ENCODE data around the gene SPON2.
"Not testable (repeated sequence)": the region's sequence is repeated elsewhere in the genome, so short reads cannot be mapped to it uniquely, and the experiment has no call there.

The SPON2 gene

GRCh38 chr4:1151541-1151940 is 20.8 kb downstream of the SPON2 start:
- DNase-seq (ENCODE audit: low read depth), result no peak

- no peak for DNase-seq (ENCODE audit: low read depth)
Observed at GRCh38 chr4:1150875-1151274, 21.5 kb downstream of the SPON2 start.

- no peak for DNase-seq (ENCODE audit: low read depth)
Observed at GRCh38 chr4:1139860-1140259, 32.5 kb downstream of the SPON2 start.

- no peak for DNase-seq (ENCODE audit: low read depth)
Observed at GRCh38 chr4:1137850-1138249, 34.5 kb downstream of the SPON2 start.

GRCh38 chr4:1137063-1137776 is 35.2 kb downstream of the SPON2 start:
- no peak for DNase-seq (ENCODE audit: low read depth)

- DNase-seq (ENCODE audit: low read depth), result no peak
Observed at GRCh38 chr4:1136048-1136447, 36.3 kb downstream of the SPON2 start.

- no peak for DNase-seq (ENCODE audit: low read depth)
Observed at GRCh38 chr4:1133033-1133432, 39.4 kb downstream of the SPON2 start.

- DNase-seq (ENCODE audit: low read depth), result peak; percentile 62
Observed at GRCh38 chr4:1130316-1131186, 41.8 kb downstream of the SPON2 start.

- DNase-seq (ENCODE audit: low read depth), result no peak
Observed at GRCh38 chr4:1126506-1126905, 45.9 kb downstream of the SPON2 start.

- not testable (repeated sequence) for DNase-seq (ENCODE audit: low read depth)
Observed at GRCh38 chr4:1125466-1125865, 46.9 kb downstream of the SPON2 start.

- DNase-seq (ENCODE audit: low read depth), result no peak
Observed at GRCh38 chr4:1124818-1125217, 47.6 kb downstream of the SPON2 start.

- DNase-seq (ENCODE audit: low read depth), result no peak
Observed at GRCh38 chr4:1122505-1122904, 49.9 kb downstream of the SPON2 start.
